SHP77 treated with DMSO at 0.1 percent for 48 hours (cell line): ENCODE results near the gene NME7.
A peak's percentile ranks its signal among the peaks of the same experiment; 100 is the strongest.

Experiments used
- DNase-seq: peaks from one replicate; lab custom pipeline; 2025; lab: John Stamatoyannopoulos, UW

NME7 gene

GRCh38 chr1:169106921-169107602 lies 260.5 kb downstream of the NME7 start:
- no peak for DNase-seq

DNA sequence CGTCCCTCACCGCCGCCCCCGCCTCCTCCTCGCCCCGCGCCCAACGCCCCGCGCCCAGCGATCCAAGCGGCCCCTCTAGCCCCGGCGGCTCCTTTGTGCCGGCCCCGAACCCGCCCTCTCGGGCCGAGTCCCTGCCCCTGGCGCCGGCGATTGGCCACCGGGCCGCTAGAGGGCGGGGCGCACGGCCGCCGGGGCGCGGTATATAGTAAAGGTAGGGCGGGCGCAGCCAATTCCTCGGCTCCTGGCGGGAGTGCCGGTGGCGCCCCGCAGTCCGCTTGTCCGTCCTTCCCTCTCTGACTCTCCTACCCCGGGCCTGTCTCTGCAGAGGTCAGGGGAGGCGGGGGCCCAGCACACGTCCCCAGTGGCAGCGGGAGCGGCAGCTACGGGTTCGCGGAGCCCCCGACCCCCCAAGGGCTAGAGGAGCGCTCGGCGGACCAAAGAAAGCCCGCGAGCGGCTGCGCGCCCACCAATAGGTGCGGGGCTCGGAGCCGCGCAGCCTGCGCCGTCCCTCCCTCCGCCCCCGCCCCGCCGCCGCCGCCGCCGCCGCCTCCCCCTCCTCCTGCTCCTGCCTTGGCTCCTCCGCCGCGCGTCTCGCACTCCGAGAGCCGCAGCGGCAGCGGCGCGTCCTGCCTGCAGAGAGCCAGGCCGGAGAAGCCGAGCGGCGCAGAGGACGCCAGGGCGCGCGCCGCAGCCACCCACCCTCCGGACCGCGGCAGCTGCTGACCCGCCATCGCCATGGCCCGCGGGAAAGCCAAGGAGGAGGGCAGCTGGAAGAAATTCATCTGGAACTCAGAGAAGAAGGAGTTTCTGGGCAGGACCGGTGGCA lies 261.3 kb downstream of the NME7 start, which contains the start of gene ATP1B1:
ATP1B1 (plus strand) TSS at position 596 of the 826 bp plus-strand sequence; CDS start at position 736, 140 bp downstream.
- DNase-seq: peak; percentile 78

- DNase-seq: peak; percentile 71
These were observed 262.0 kb downstream of the NME7 start for GRCh38 chr1:169105434-169106094.

- no peak for DNase-seq
These were observed 262.5 kb downstream of the NME7 start for GRCh38 chr1:169105087-169105433.

DNA sequence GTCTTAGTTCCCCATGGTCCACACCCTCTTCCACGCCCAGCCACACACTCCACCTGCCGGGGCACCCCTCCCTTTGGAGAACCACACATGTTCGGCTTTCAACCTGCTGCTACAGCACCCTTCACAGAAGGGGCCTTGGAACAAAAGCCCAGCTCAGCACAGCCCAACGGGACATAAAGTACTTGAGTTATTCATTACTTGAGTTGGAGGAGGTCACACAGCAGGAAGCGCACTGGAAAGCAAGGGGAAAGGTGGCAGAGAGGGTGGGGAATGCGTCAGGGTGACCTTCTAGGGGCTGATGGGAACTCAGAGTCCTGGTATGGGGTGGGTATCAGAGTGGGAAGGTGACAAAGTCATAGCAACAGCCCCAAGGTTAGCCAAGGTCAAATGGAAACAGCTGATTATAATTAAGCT lies 264.1 kb downstream of the NME7 start:
- DNase-seq: no peak

DNA sequence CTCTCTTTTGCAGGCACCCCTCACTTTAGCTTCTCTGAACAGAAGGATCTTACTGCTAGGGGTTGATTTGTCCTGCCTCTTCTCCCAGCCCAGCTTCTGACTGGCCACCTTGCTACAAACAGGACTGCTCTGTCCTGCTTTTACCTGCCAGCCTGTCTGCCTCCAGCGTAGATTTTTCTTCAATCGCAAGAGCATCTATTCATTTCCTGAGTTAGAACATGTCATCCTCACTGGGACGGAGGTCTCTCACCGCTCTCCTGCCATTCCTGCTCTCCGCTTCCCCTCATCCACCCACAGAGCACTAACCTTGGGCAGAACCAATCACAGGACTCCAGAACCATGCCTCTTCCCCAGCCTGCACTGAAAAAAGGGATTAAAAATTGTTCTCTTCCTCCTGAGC lies 264.6 kb downstream of the NME7 start:
- no peak for DNase-seq

GRCh38 chr1:169102567-169102966 lies 265.0 kb downstream of the NME7 start:
- no peak for DNase-seq

- DNase-seq: no peak
These were observed 266.9 kb downstream of the NME7 start for GRCh38 chr1:169100651-169101088.

GRCh38 chr1:169100208-169100607 lies 267.4 kb downstream of the NME7 start:
- no peak for DNase-seq

DNA sequence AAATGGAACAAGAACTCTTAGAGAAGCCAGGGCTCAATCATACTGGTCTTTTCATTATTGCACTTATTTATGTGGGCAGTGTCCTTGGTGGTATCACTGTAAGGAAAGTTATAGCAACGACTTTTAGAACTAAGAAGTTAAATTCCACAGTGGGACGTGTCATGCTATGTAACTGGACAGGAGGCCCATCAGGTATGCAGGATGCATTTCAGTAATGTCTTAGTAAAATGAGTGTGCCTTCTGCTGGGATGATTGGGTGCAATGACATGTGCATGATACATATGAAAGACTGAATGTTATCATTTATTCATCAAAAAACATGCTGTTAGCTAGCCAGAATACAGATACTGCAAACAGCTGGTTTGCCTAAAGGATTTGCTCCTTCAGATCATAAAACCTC lies 268.0 kb downstream of the NME7 start:
- no peak for DNase-seq

- no peak for DNase-seq
These were observed 269.2 kb downstream of the NME7 start for GRCh38 chr1:169098380-169098779.

GRCh38 chr1:169094897-169095569 lies 272.6 kb downstream of the NME7 start:
- DNase-seq: no peak

GRCh38 chr1:169092399-169092798 lies 275.2 kb downstream of the NME7 start:
- no peak for DNase-seq

DNA sequence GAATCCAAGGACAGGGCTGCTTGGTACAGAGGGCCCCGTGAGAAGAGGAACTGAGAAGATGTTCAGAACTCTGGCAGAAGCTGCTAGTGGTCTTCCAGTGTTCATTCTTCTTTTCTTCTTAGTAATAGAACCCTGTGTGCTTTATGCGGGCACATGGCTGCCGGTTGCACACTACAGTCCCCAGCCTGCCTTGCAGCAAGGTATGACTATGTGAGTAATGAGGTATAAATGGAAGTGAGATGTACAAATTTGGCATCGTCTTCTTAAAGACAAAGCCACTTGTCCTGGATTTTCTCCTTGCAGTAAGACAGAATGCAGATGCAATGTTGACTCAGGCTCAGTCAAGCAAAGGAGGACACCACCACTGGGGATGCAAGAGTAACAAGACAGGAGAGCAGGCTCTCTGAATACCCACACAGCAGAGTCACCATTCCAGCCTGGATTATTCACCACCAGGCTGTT lies 276.1 kb downstream of the NME7 start:
- no peak for DNase-seq

- no peak for DNase-seq
These were observed 276.7 kb downstream of the NME7 start for GRCh38 chr1:169090900-169091311.

DNA sequence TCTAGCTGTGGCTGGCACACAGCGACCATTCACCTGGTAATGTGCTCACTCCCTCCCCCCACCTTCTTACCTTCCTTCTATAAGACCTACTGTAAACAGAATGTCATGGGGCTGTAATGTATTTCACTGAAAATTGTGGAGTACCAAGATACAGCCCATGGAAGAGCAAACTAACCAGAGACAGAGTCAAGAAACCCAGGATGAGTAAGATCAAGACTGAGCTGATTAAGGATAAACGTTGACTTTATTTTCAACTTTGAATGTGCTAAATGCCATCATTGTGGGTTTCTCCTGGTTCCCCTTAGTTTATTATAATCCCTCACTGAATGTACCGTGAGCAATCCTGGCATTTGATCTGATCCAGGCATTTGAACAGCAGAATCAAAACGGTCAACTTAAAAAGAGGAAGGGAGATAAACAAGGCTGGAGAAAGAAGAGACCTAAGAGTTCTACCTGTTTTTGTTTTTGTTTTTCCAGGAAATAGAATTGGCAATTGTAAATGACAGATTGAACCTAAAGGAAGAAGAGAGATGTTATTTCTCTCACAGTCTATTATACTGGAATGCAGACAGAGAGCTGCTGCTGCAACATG lies 277.2 kb downstream of the NME7 start:
- no peak for DNase-seq

- no peak for DNase-seq
These were observed 277.8 kb downstream of the NME7 start for GRCh38 chr1:169089776-169090175.

GRCh38 chr1:169087876-169088275 lies 279.7 kb downstream of the NME7 start:
- DNase-seq: no peak

DNA sequence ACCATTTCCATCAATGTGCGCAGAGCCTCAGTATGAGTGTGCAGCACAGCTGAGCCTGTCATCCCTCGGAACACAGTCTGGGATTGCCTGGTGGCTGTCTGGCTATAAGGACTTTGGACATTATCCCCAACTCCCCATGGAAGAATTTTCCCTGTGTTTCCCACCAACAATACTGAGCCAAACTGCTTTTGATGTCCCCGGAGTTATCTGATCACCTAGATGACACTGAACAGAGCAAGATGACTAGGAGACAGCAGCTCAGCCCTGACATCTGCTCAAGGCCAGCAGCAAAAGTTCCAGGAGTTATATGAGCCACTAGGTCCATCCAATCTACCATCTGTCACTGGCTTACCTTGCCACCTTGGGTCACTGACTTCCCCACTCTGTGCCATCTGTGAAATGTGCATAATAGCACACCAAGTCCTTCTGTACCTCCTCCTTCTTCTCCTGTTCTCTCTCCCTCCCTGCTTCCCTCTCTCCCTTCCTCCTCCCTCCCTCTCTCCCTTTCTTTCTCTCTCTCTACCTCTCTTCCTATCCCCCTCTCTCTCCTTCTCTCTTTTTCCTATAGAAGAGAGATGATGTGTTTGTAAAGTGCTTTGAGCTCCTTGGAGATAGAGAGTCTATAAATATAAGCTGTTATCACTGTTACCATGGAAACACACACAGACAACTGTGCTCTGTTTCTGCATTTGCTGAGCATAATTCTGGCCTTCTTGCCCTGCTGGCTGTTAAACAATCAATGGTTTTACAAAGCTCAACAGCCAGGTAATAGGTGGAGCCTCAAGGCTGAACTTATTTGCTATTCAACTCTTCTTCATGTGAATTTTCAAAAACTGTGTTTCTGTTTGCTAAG lies 280.8 kb downstream of the NME7 start:
- no peak for DNase-seq

DNA sequence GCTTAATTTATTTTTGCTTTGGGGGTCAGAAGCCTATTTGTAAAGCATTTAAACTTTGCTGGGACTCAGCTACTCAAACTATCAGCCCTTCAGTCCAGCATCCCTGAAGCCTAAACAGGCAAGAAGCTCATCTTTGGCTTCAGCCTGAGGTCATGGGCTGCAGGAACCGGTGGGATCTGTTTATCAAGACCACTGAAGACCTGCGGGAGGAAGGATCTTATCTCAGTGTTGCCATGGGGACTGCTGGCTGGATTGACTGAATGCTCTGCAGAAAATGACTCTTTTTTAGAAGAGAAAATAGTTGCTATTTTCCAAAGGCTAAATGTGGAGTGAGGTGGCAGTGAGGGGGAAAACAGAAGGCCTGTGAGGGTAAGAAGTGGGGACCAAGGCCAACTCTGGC lies 281.7 kb downstream of the NME7 start:
- DNase-seq: no peak
